Central memory CD8-positive, alpha-beta T cell (primary cell): ENCODE data around the gene LPAR6.

Source experiments
- ATAC-seq: fragments of 150-1000 bp; cut with Tn5 transposase; replicated peaks from 2 replicates; pipeline ENCODE4 v1.10.0; 2022; ENCODE audit warnings: mild to moderate bottlenecking, moderate FRiP score, moderate number of reproducible peaks; ENCODE audit not compliant: poor library complexity, severe bottlenecking; ENCODE audit errors: extremely low read depth
- DNase-seq, 2 donors: peaks; one replicate each; pipeline ENCODE4 v3.0.0; 2021; ENCODE audit warnings: low spot score in 2 of 2
- H3K27ac Mint-ChIP-seq: one replicate; pipeline ENCODE4 v1.8.0; 2022; ENCODE audit warnings: low read depth, mild to moderate bottlenecking, moderate library complexity, mixed read lengths
- H3K27me3 Mint-ChIP-seq: one replicate; pipeline ENCODE4 v1.8.0; 2022; ENCODE audit warnings: mixed read lengths
- H3K36me3 Mint-ChIP-seq: one replicate; pipeline ENCODE4 v1.8.0; 2022; ENCODE audit warnings: mild to moderate bottlenecking, moderate library complexity, mixed read lengths; ENCODE audit not compliant: insufficient read depth
- H3K4me1 Mint-ChIP-seq: one replicate; pipeline ENCODE4 v1.8.0; 2022; ENCODE audit warnings: mixed read lengths
- H3K4me3 Mint-ChIP-seq: one replicate; pipeline ENCODE4 v1.8.0; 2022; ENCODE audit warnings: mild to moderate bottlenecking, moderate library complexity, mixed read lengths
- H3K9me3 Mint-ChIP-seq: one replicate; pipeline ENCODE4 v1.8.0; 2022; ENCODE audit warnings: mixed read lengths

Gene LPAR6

GRCh38 chr13:48410199-48410598, 2.7 kb downstream of the LPAR6 start:
- no peaks in the 10 kb centered on the region for H3K9me3 Mint-ChIP-seq
- H3K4me3 Mint-ChIP-seq = peak overlapping the region; percentile 97
- no peaks in the 10 kb centered on the region for H3K27me3 Mint-ChIP-seq
- H3K27ac Mint-ChIP-seq = peak overlapping the region; percentile 97
- DNase-seq = no peak
- no peak for ATAC-seq
- H3K4me1 Mint-ChIP-seq = peaks cover 50% of the 10 kb centered on the region
- H3K36me3 Mint-ChIP-seq = peaks cover 20% of the 10 kb centered on the region

GRCh38 chr13:48405875-48406274, 7.0 kb downstream of the LPAR6 start:
- H3K4me3 Mint-ChIP-seq = no peak overlapping the region
- no peak for DNase-seq
- no peak for ATAC-seq
- H3K4me1 Mint-ChIP-seq = peaks cover 68% of the 10 kb centered on the region
- H3K27me3 Mint-ChIP-seq = no peaks in the 10 kb centered on the region
- H3K9me3 Mint-ChIP-seq = no peaks in the 10 kb centered on the region
- peaks cover 9% of the 10 kb centered on the region for H3K36me3 Mint-ChIP-seq
- peak overlapping the region; percentile 76 for H3K27ac Mint-ChIP-seq

- DNase-seq (no peak), ATAC-seq (no peak)
- H3K27me3 Mint-ChIP-seq = no peaks in the 10 kb centered on the region
- no peaks in the 10 kb centered on the region for H3K9me3 Mint-ChIP-seq
- H3K4me3 Mint-ChIP-seq = no peak overlapping the region
- peaks cover 70% of the 10 kb centered on the region for H3K4me1 Mint-ChIP-seq
- H3K36me3 Mint-ChIP-seq = peaks cover 10% of the 10 kb centered on the region
- H3K27ac Mint-ChIP-seq = no peak overlapping the region
Measured at GRCh38 chr13:48404952-48405351, 8.0 kb downstream of the LPAR6 start.

GRCh38 chr13:48403913-48404312, 9.0 kb downstream of the LPAR6 start:
- H3K4me3 Mint-ChIP-seq = peak overlapping the region; percentile 65
- ATAC-seq (no peak), DNase-seq (no peak)
- H3K9me3 Mint-ChIP-seq = no peaks in the 10 kb centered on the region
- H3K27ac Mint-ChIP-seq = peak overlapping the region; percentile 88
- H3K27me3 Mint-ChIP-seq = no peaks in the 10 kb centered on the region
- peaks cover 72% of the 10 kb centered on the region for H3K4me1 Mint-ChIP-seq
- H3K36me3 Mint-ChIP-seq = peaks cover 5% of the 10 kb centered on the region

- H3K9me3 Mint-ChIP-seq = no peaks in the 10 kb centered on the region
- peak overlapping the region; percentile 88 for H3K27ac Mint-ChIP-seq
- DNase-seq (peak in 1 of 2 donors; percentile 30), ATAC-seq (peak; percentile 98)
- no peaks in the 10 kb centered on the region for H3K27me3 Mint-ChIP-seq
- peaks cover 65% of the 10 kb centered on the region for H3K4me1 Mint-ChIP-seq
- peak overlapping the region; percentile 65 for H3K4me3 Mint-ChIP-seq
- H3K36me3 Mint-ChIP-seq = peaks cover 5% of the 10 kb centered on the region
Measured at GRCh38 chr13:48403151-48403631, 9.7 kb downstream of the LPAR6 start.

- no peaks in the 10 kb centered on the region for H3K9me3 Mint-ChIP-seq
- no peak for DNase-seq
- peaks cover 62% of the 10 kb centered on the region for H3K4me1 Mint-ChIP-seq
- peak overlapping the region; percentile 65 for H3K4me3 Mint-ChIP-seq
- no peaks in the 10 kb centered on the region for H3K27me3 Mint-ChIP-seq
- ATAC-seq = no peak
- peak overlapping the region; percentile 88 for H3K27ac Mint-ChIP-seq
- H3K36me3 Mint-ChIP-seq = peaks cover 5% of the 10 kb centered on the region
Measured at GRCh38 chr13:48402325-48402932, 10.5 kb downstream of the LPAR6 start.

- Mint-ChIP-seq H3K9me3 (no peaks in the 10 kb centered on the region), H3K4me1 (peaks cover 59% of the 10 kb centered on the region)
Measured at GRCh38 chr13:48401480-48401879, 11.4 kb downstream of the LPAR6 start.

GRCh38 chr13:48400850-48401291, 12.0 kb downstream of the LPAR6 start:
- no peak for ATAC-seq
- H3K27ac Mint-ChIP-seq = peak overlapping the region; percentile 80
- H3K4me3 Mint-ChIP-seq = peak overlapping the region; percentile 22

More at GRCh38 chr13:48401480-48401879, 11.4 kb downstream of the LPAR6 start:
- Mint-ChIP-seq H3K4me3 (no peak overlapping the region), H3K27ac (peak overlapping the region; percentile 80), H3K36me3 (peaks cover 5% of the 10 kb centered on the region), H3K27me3 (no peaks in the 10 kb centered on the region)
- DNase-seq (no peak), ATAC-seq (no peak)

GRCh38 chr13:48400090-48400694, 12.7 kb downstream of the LPAR6 start:
- DNase-seq = no peak
- Mint-ChIP-seq H3K27me3 (no peaks in the 10 kb centered on the region), H3K4me1 (peaks cover 53% of the 10 kb centered on the region), H3K9me3 (no peaks in the 10 kb centered on the region), H3K36me3 (peaks cover 2% of the 10 kb centered on the region), H3K27ac (peak overlapping the region; percentile 80), H3K4me3 (no peak overlapping the region)
- no peak for ATAC-seq

More at GRCh38 chr13:48400850-48401291, 12.0 kb downstream of the LPAR6 start:
- peaks cover 53% of the 10 kb centered on the region for H3K4me1 Mint-ChIP-seq
- no peaks in the 10 kb centered on the region for H3K9me3 Mint-ChIP-seq
- DNase-seq = no peak
- no peaks in the 10 kb centered on the region for H3K27me3 Mint-ChIP-seq
- H3K36me3 Mint-ChIP-seq = peaks cover 4% of the 10 kb centered on the region

- H3K9me3 Mint-ChIP-seq = no peaks in the 10 kb centered on the region
- peaks cover 2% of the 10 kb centered on the region for H3K36me3 Mint-ChIP-seq
- no peak for DNase-seq
- H3K27me3 Mint-ChIP-seq = no peaks in the 10 kb centered on the region
- no peak overlapping the region for H3K4me3 Mint-ChIP-seq
- no peak overlapping the region for H3K27ac Mint-ChIP-seq
- peaks cover 44% of the 10 kb centered on the region for H3K4me1 Mint-ChIP-seq
- ATAC-seq = no peak
Measured at GRCh38 chr13:48398450-48399095, 14.3 kb downstream of the LPAR6 start.

- no peaks in the 10 kb centered on the region for H3K9me3 Mint-ChIP-seq
- no peaks in the 10 kb centered on the region for H3K27me3 Mint-ChIP-seq
- DNase-seq (no peak), ATAC-seq (no peak)
- H3K36me3 Mint-ChIP-seq = peaks cover 2% of the 10 kb centered on the region
- H3K27ac Mint-ChIP-seq = no peak overlapping the region
- H3K4me3 Mint-ChIP-seq = no peak overlapping the region
- peaks cover 35% of the 10 kb centered on the region for H3K4me1 Mint-ChIP-seq
Measured at GRCh38 chr13:48397744-48398143, 15.2 kb downstream of the LPAR6 start.

GRCh38 chr13:48393698-48394085, 19.2 kb downstream of the LPAR6 start:
- Mint-ChIP-seq H3K36me3 (peaks cover 2% of the 10 kb centered on the region), H3K9me3 (no peaks in the 10 kb centered on the region), H3K4me3 (no peak overlapping the region), H3K27ac (no peak overlapping the region), H3K27me3 (no peaks in the 10 kb centered on the region), H3K4me1 (peaks cover 23% of the 10 kb centered on the region)
- ATAC-seq (no peak), DNase-seq (no peak)
